HL-60 (cell line): ENCODE measurements around the gene MAFB.

Experiments used
- DNase-seq, 2 experiments: peaks; one replicate each; pipeline ENCODE4 v3.0.0-alpha.2; 2010 to 2020; ENCODE audit warnings: low read depth in 1 of 2, low spot score in 1 of 2
- H3K27ac ChIP-seq: fragments of 250-450 bp; sonication (Bioruptor Pico); replicated peaks from 2 replicates; pipeline ENCODE4 v1.5.1; 2020; ENCODE audit warnings: mild to moderate bottlenecking, moderate library complexity
- H3K27me3 ChIP-seq: fragments of 250-450 bp; sonication (Bioruptor Pico); 2 replicates; pipeline ENCODE4 v1.5.1; 2021; ENCODE audit warnings: mild to moderate bottlenecking, moderate library complexity; ENCODE audit not compliant: insufficient read depth, poor library complexity, severe bottlenecking
- H3K4me3 ChIP-seq: replicated peaks from 2 replicates; pipeline ENCODE4 v1.5.1; 2011; ENCODE audit warnings: mild to moderate bottlenecking, control low read depth, low read length; ENCODE audit not compliant: insufficient read depth
- CTCF ChIP-seq: IDR thresholded peaks from one replicate; pipeline ENCODE4 v1.5.1; 2011; ENCODE audit warnings: low read length, control low read depth, inconsistent platforms; ENCODE audit not compliant: insufficient read depth
- GABPA ChIP-seq: IDR thresholded peaks from 2 replicates; pipeline ENCODE4 v1.6.1; 2012; ENCODE audit warnings: low read depth
- POLR2AphosphoS5 ChIP-seq: IDR thresholded peaks from 2 replicates; pipeline ENCODE4 v1.6.1; 2012; ENCODE audit warnings: low read depth
- REST ChIP-seq: IDR thresholded peaks from 2 replicates; pipeline ENCODE4 v1.6.1; 2012; ENCODE audit warnings: low read depth; ENCODE audit not compliant: insufficient replicate concordance
- SPI1 ChIP-seq: IDR thresholded peaks from 2 replicates; pipeline ENCODE4 v1.6.1; 2012; ENCODE audit warnings: low read depth, mild to moderate bottlenecking, borderline replicate concordance

MAFB gene

GRCh38 chr20:40714109-40714508 lies 25.1 kb upstream of the MAFB start:
- TF ChIP-seq SPI1: no peak
- no peak for TF ChIP-seq POLR2AphosphoS5
- no peak for TF ChIP-seq GABPA
- TF ChIP-seq REST: no peak
- TF ChIP-seq CTCF: no peak

GRCh38 chr20:40713508-40713907 lies 24.5 kb upstream of the MAFB start:
- Histone ChIP-seq H3K27ac (no peak overlapping the region), H3K4me3 (no peak overlapping the region), H3K27me3 (peaks cover 17% of the 10 kb centered on the region)
- DNase-seq: no peak
- TF ChIP-seq GABPA (no peak), REST (no peak), SPI1 (no peak), POLR2AphosphoS5 (no peak)

More at GRCh38 chr20:40714109-40714508, 25.1 kb upstream of the MAFB start:
- no peak overlapping the region for H3K27ac ChIP-seq
- H3K4me3 ChIP-seq: no peak overlapping the region
- DNase-seq: no peak
- peaks cover 14% of the 10 kb centered on the region for H3K27me3 ChIP-seq

- no peak for TF ChIP-seq CTCF
- no peak for TF ChIP-seq SPI1
- TF ChIP-seq POLR2AphosphoS5: no peak
- no peak for TF ChIP-seq GABPA
- TF ChIP-seq REST: no peak
- Histone ChIP-seq H3K27me3 (peaks cover 19% of the 10 kb centered on the region), H3K27ac (no peak overlapping the region), H3K4me3 (no peak overlapping the region)
- no peak for DNase-seq
Measured at GRCh38 chr20:40711079-40711478, 22.0 kb upstream of the MAFB start.

- Histone ChIP-seq H3K27ac (no peak overlapping the region), H3K27me3 (peaks cover 19% of the 10 kb centered on the region), H3K4me3 (no peak overlapping the region)
- no peak for DNase-seq
- TF ChIP-seq GABPA (no peak), POLR2AphosphoS5 (no peak), REST (no peak), SPI1 (no peak), CTCF (no peak)
Measured at GRCh38 chr20:40710603-40711002, 21.6 kb upstream of the MAFB start.
